K562 (cell line): ENCODE results near the gene FMNL3. TPM values are rescaled to one million over a fixed set of nuclear protein-coding genes. Genes with fewer than 3 reads are reported as not detected.

Experiments used
- ATF3 ChIP-seq, 2 experiments: fragments of 450-650 bp in 1 of 2; sonication (generic) in 1 of 2; formaldehyde crosslinking in 1 of 2; IDR thresholded peaks in 1 of 2; conservative IDR thresholded peaks in 1 of 2; 2 replicates each; pipeline versions ENCODE4 v1.6.1 to v1.8.1; 2016 to 2023; ENCODE audit warnings: mild to moderate bottlenecking in 2 of 2, moderate library complexity in 2 of 2, inconsistent platforms in 1 of 2, missing genetic modification reagents in 1 of 2
- HDAC1 ChIP-seq, 2 experiments: fragments of 450-650 bp; IDR thresholded peaks; 2 replicates each; pipeline ENCODE4 v1.6.1; 2016 to 2017; ENCODE audit warnings: inconsistent platforms in 1 of 2, mild to moderate bottlenecking in 1 of 2, moderate library complexity in 1 of 2
- JUND ChIP-seq, 2 experiments: IDR thresholded peaks; 2 replicates in 1 of 2; 3 replicates in 1 of 2; pipeline ENCODE4 v1.6.1; 2011; ENCODE audit warnings: borderline replicate concordance in 2 of 2, low read depth in 2 of 2, low read length in 2 of 2, improper control_type of control experiment in 1 of 2, missing biosample characterization in 1 of 2, missing genetic modification characterization in 1 of 2, missing genetic modification reagents in 1 of 2
- POLR3G ChIP-seq: IDR thresholded peaks from 2 replicates; pipeline ENCODE4 v1.6.1; 2011; ENCODE audit not compliant: insufficient read length, insufficient replicate concordance; ENCODE audit errors: extremely low read depth
- PRDM10 ChIP-seq: fragments of 450-650 bp; IDR thresholded peaks from 2 replicates; pipeline ENCODE4 v1.6.1; 2018; ENCODE audit not compliant: partially characterized antibody
- TEAD4 ChIP-seq, 2 experiments: sonication (generic) in 1 of 2; formaldehyde crosslinking in 1 of 2; IDR thresholded peaks; 2 replicates each; pipeline versions ENCODE4 v1.6.1 to v1.8.0; 2012 to 2022; ENCODE audit warnings: borderline replicate concordance in 1 of 2, inconsistent platforms in 1 of 2, low read length in 1 of 2, mild to moderate bottlenecking in 1 of 2, missing genetic modification reagents in 1 of 2
- TFAP4 ChIP-seq: sonication (generic); formaldehyde crosslinking; IDR thresholded peaks from 2 replicates; pipeline ENCODE4 v1.8.0; 2022; ENCODE audit warnings: missing genetic modification reagents, mild to moderate bottlenecking, moderate library complexity, borderline replicate concordance
- UBTF ChIP-seq, 2 experiments: IDR thresholded peaks; 2 replicates each; pipeline ENCODE4 v1.6.1; 2012; ENCODE audit warnings: improper control_type of control experiment in 2 of 2, low read depth in 2 of 2, low read length in 2 of 2, borderline replicate concordance in 1 of 2
- ZBTB12 ChIP-seq: fragments of 250-450 bp; sonication (Bioruptor Pico); IDR thresholded peaks from 2 replicates; pipeline ENCODE4 v1.4.0; 2020
- polyA plus RNA-seq, 8 experiments: library from polyadenylated mRNA; depleted of rRNA in 4 of 8; stranded (reverse) in 5 of 8; unstranded in 3 of 8; fragments of >200 nt; fragmentation: Nextera tagmentation in 2 of 8; fragmentation: Illumina TruSeq in 1 of 8; extraction: Ambion mirVana in 2 of 8; extraction: Trizol in 1 of 8; gene quantifications; 2 replicates each; pipeline versions ENCODE4 v1.2.1 to v1.2.3, GENCODE V29; 2011 to 2014; ENCODE audit warnings: inconsistent platforms in 1 of 8, missing spikeins in 1 of 8
- total RNA-seq, 7 experiments: library from RNA; depleted of rRNA in 6 of 7; stranded (reverse); fragments of >200 nt in 6 of 7; fragmentation: Illumina TruSeq in 2 of 7; extraction: Trizol in 2 of 7; gene quantifications; 2 replicates each; pipeline versions ENCODE4 v1.2.1 to v1.2.3, GENCODE V29; 2011 to 2021; ENCODE audit warnings: low replicate concordance in 1 of 7

FMNL3 gene
- total and polyA plus RNA-seq, 9 of the 15 experiments (the other 6 are each of a cell fraction or from before 2014, with no cell fraction given) = 0.49 to 14.4 (median 6.8) TPM

- TF ChIP-seq UBTF (IDR thresholded peaks at IDR 0.05; ENCODE audit: borderline replicate concordance in 1 of 2, low read depth in 2 of 2, low read length in 2 of 2) (no peak), TFAP4 (CRISPR knock-in tag) (peak; percentile 52), POLR3G (no peak), ATF3 (IDR thresholded peaks at IDR 0.05) (peak; percentile 20; the same call in 1 of the 2 replicates), ATF3 (CRISPR knock-in tag; conservative IDR thresholded peaks at IDR 0.05) (no peak), TEAD4 (IDR thresholded peaks at IDR 0.05; ENCODE audit: low read length) (peak; percentile 8; the same call in 1 of the 2 replicates), TEAD4 (CRISPR knock-in tag; IDR thresholded peaks at IDR 0.05; ENCODE audit: borderline replicate concordance) (no peak), JUND (IDR thresholded peaks at IDR 0.05; ENCODE audit: borderline replicate concordance, low read depth, low read length) (peak; percentile 47; the same call in 1 of the 2 replicates), JUND (tag; IDR thresholded peaks at IDR 0.05; ENCODE audit: borderline replicate concordance, low read depth, low read length) (no peak), ZBTB12 (CRISPR knock-in tag) (0 out of 2 replicates have a peak, but pooled peaks have one; percentile 11), PRDM10 (peak; percentile 85), HDAC1 (IDR thresholded peaks at IDR 0.05) (peak in 1 of 2 experiments; percentile 43; a peak in 1 of 4 replicates)
Observed at GRCh38 chr12:49698619-49699545, 8.3 kb downstream of the FMNL3 start (continued).
